DMS53 treated with DMSO at 0.1 percent for 48 hours (cell line): ENCODE measurements around the gene AKR7A2.

Source experiments
- DNase-seq: peaks from one replicate; lab custom pipeline; 2025; ENCODE audit not compliant: unreplicated experiment; lab: John Stamatoyannopoulos, UW

The AKR7A2 gene

GRCh38 chr1:19311931-19312781 is at the start of gene AKR7A2, which contains the start of gene SLC66A1:
Gene AKR7A2, minus strand, starts transcription at chr1:19312144. Its CDS starts 20 bp downstream, at chr1:19312124.
Gene SLC66A1, plus strand, starts transcription at chr1:19312326. Its CDS starts 5,352 bp downstream, at chr1:19317678.
- peak; percentile 90 for DNase-seq

DNA sequence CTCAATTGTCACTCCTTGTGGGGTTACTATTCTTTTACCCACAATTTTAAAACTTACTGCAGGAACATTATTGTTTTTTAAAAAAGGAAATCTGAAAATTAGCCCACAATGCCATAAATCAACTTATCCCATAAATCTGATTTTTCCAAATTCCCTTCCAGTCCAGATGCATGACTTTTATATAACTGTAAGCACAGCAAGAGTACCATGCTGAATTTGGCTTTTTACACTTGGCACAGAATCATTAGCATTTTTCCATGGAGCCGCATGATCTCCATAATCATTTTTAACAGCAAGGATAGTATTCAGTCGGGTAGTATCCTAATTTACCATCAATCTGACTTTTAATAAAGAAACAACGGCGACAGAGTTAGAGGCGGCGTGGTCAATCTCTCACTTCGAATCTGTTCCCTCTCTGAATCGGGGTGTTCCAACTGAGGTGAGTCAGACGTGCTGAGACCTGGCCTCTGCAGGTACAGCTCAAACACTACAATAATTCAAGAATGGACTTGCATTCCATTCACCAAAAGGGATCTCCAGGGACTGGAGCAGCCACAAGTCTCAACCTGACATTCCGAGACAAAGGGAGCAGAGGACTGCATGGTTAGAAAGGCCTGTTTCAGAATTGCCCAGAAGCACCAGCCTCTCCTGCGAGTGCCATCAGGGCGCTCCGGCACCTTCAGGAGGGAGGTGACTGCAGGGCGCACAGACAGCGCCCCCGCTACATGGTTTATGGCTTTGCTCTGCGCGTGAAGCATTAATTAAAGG is 49.1 kb upstream of the AKR7A2 start:
- no peak for DNase-seq

DNA sequence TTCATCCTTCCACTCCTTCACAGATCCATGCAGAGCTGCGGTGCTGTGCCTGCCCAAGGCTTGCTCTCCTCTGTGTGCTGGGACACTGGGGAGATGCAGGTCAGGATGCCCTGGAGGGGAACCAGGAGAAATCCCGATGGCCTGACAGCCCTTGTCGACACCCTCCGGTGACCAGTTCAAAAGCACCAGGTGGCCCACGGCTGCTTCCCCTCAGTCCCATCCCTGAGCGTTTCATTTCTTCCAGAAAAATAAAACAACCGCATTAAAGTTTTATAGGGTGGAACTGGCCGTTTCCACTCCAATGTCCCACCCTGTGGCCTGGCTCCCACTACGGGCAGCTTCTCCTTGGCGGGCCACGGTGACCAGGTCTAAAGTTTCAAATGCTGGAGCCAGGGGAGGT is 48.5 kb upstream of the AKR7A2 start:
- DNase-seq, result no peak

DNA sequence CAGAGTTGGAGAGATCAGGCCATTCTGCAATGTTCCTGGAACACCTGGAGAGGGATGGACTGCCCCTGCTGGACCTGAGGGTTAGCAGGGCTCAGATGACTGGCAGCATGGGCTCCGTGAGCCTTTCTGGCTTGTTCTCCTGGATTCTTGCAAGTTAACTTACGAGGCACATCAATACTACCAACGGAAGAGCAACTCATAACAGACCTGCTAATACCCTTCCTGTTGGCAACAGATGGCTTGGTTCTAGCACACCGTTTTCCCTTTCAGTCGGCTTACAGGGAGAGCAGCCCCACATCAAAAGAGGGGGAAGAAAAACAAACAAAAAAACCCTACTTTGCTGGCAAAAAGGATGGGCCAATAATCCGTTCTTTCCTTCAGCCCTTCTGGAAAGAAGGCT is 48.1 kb upstream of the AKR7A2 start:
- no peak for DNase-seq

GRCh38 chr1:19359357-19359756 is 47.4 kb upstream of the AKR7A2 start:
- DNase-seq, result no peak

DNA sequence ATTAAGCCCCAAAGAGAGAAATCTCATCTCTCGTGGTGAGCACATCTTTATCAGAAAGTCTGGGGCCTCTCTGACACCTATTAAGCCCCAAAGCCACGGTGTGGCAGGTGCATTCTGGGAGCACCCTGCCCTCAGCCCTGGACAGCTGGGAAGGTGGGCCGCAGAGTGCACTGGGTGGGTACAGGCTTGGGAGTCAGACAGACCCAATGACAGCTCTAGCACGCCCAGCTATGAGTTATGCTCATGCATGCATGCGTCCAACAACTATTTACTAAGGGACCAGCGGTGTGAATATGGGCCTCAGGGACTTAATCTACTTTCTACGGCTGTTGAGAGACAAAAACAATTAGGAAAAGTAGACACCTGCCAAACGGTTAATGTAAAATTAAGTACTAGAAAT is 46.8 kb upstream of the AKR7A2 start:
- DNase-seq, result no peak

DNA sequence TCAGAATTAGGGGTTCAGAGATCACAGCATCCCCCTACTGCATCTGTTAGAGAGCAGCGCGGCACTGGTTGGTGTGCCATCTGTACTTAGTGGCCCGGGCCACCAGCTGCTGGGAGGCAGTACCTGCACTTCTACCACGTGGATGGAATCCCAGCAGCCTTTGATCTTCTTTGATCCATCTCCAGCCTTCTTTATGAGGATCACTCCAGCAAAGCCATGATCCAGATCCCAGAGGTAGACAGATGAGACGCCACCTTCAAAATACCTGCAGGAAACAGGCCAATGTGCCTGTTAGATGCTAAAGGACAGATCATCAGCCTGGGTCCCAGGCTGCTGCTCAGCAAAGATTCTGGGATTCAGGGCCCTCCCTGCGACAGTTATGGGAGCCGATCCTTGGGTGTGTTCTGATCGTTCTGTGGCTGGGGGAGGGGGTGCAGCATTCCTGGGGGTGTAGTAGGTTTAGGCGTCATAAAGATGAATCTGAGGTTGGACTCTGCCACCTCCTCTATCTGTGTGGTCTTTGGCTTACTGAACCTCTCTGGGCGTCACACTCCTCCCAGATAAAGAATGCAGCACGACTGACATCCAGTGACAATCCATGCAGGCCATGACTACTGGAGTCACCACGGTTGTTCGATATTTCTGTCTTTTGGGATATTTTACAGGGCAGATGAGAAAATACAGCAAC is 45.5 kb upstream of the AKR7A2 start:
- no peak for DNase-seq

DNA sequence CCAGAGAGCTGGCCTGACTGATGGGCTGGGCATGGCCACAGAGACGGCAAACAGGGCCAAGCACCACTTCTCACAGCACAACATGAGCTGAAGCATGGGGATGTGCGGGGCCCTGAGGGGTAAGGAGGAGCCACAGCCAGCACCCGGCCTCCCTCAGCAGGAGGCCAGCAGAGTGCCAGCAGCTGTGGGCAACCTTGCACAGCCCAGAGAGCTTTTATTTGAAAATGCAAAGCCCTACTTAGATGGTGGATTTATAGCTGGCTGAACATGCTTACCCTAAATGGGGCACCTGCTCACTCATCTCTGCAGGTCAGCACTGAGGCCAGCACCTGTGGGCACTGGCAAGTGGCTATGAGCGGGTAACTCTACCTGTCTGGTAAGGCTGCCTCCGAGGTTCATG is 44.3 kb upstream of the AKR7A2 start:
- DNase-seq, result no peak

DNA sequence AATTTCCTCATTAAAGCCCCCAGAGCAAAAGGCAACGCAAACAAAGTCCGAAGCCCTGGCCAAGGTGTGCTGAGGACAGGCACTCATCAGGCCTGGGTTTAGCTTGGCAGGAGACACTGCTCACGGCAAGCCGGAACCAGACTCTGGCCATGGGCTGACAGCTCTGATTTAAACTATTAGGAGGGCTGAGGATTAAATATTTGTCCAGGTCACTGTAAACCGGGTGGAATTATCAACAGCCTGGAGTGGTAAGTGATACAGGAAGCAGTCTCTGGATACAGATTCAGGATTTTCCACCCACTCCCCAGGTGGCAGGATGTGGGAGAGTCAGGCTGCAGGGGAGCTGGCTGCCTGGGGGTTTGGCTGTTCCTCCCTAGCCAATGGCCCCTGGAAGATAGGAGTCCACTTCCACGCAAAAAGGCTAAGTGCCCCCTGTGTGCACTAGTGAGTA is 42.6 kb upstream of the AKR7A2 start:
- no peak for DNase-seq

- no peak for DNase-seq
Observed at GRCh38 chr1:19353596-19353995, 41.7 kb upstream of the AKR7A2 start.

DNA sequence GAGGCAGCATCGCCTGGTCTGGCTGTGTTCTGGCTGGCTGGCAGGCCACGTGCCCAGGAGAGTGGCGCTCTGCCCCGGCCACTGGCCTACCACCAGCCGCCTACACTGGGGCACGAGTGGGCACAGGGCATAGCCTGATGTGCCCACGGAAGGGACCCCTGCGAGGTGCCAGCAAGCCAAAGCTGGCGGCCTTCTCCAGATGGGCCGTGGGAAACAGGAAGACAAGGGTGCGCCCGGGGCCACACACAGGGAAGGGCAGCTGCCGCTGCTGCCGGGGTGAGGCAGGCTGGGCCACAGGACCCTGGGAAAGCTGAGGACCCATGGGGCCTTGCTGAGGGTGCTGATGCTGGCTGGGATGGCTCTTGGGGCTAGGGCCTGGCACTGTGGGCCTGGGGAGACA is 40.9 kb upstream of the AKR7A2 start:
- no peak for DNase-seq

DNA sequence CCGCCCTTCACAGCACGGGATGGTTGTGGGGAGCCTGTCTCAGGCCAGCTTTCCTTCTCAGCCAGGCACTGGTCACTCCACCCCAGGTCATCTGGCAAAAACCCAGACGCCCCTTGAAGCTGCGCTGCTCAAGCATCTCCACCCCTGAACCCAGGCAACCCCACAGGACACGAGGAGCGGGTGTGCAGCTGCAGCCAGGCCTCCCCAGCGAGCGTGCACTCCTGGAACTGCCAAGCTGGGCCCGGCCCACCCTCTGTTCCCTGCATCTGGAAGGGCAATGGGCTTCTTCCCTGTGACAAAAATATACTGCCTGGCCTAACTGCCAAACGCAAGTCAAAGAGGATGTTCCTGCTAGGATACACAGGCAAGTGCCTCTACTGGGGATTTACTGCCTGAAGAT is 39.9 kb upstream of the AKR7A2 start:
- DNase-seq, result no peak

- no peak for DNase-seq
Observed at GRCh38 chr1:19350566-19350965, 38.6 kb upstream of the AKR7A2 start.

- DNase-seq, result no peak
Observed at GRCh38 chr1:19349999-19350398, 38.1 kb upstream of the AKR7A2 start.

GRCh38 chr1:19348441-19349198 is 36.7 kb upstream of the AKR7A2 start:
- no peak for DNase-seq

DNA sequence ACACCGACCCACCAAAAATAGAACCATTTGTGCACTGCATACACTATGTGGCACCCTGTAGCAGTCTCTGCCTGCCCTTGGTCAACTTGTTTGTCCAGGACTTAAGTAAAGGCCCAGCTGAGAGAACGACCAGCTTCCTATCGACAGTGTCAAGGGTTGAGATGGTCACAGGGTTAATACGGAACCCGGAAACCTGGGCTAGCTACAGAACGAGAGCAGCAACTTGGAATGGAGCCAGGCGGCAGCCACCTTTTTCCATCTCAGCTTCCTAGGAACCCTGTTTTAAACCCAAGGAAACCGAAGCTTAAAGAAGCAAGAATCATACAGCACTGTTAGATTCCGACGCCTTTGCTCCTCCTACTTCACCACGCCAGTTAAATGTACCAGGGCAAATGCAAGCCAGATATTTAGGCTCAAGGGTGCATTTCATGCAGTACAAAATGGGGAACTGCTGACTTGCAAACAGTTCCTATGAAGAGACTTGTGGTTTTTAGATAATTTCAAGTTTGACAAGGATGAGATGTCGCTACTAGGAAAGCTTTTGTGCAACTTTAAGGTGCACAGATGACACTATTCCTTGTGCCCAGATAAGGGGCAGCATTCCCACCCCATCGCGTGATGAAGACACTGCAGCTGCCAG is 35.7 kb upstream of the AKR7A2 start:
- DNase-seq, result no peak

GRCh38 chr1:19346026-19346425 is 34.1 kb upstream of the AKR7A2 start:
- no peak for DNase-seq

GRCh38 chr1:19345391-19345790 is 33.4 kb upstream of the AKR7A2 start:
- DNase-seq, result no peak

- no peak for DNase-seq
Observed at GRCh38 chr1:19344831-19345230, 32.9 kb upstream of the AKR7A2 start.

DNA sequence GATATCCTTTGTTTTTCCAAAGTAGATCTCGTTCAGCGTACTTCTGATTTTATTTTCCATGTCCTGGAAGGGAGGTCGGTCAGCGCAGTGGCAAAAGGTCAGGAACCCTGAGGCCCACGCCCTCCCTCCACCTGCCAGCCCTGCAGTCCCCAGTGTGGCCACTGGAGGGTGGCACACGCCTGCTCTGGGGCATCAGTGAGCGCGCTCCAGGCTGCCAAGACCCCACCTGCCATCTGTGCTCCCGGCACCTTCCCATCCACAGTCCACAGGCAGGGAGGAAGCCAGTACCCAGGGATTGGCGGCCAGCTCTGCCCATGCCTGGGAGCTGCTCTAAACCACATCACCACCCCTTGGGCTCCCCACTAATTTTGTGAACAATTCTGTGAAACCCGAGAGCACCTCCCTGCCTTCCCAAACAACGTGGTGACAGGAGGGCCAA is 32.4 kb upstream of the AKR7A2 start:
- peak; percentile 50 for DNase-seq
